IPS DF 6.9 (cell line): ENCODE results near the gene GLS.
"Not testable (repeated sequence)": the region's sequence is repeated elsewhere in the genome, so short reads cannot be mapped to it uniquely, and the experiment has no call there.

Experiments used
- DNase-seq: peaks from one replicate; pipeline ENCODE4 v3.0.0-alpha.2; 2013; ENCODE audit warnings: low read depth, low spot score
- H3K27ac ChIP-seq: one replicate; pipeline ENCODE4 v1.5.1; 2013; ENCODE audit warnings: low read length, control low read depth
- H3K27me3 ChIP-seq: 2 replicates; pipeline ENCODE4 v1.6.1; 2013; ENCODE audit warnings: mild to moderate bottlenecking, low read length; ENCODE audit not compliant: control insufficient read depth, insufficient read depth
- H3K36me3 ChIP-seq: 2 replicates; pipeline ENCODE4 v1.6.1; 2013; ENCODE audit warnings: low read length; ENCODE audit not compliant: control insufficient read depth, insufficient read depth
- H3K4me1 ChIP-seq: 2 replicates; pipeline ENCODE4 v1.6.1; 2013; ENCODE audit warnings: low read length; ENCODE audit not compliant: control insufficient read depth, insufficient read depth
- H3K4me3 ChIP-seq: 2 replicates; pipeline ENCODE4 v1.5.1; 2013; ENCODE audit warnings: mild to moderate bottlenecking, low read length
- H3K9me3 ChIP-seq: 2 replicates; pipeline ENCODE4 v1.6.1; 2013; ENCODE audit warnings: low read length, inconsistent platforms; ENCODE audit not compliant: control insufficient read depth, insufficient read depth
- WGBS: extraction: QIAGEN DNeasy Blood & Tissue Kit; methylation state at CpG from one replicate; pipeline ENCODE4 v1.1.7; 2013; ENCODE audit warnings: mixed read lengths, missing lambda C conversion rate; ENCODE audit not compliant: insufficient read length, insufficient coverage; 5-methylcytosine and 5-hydroxymethylcytosine counted together

Gene GLS

GRCh38 chr2:190948671-190949070 lies 68.0 kb downstream of the GLS start:
- WGBS, result no CpG with 5 or more reads among the region's 2 CpGs
- DNase-seq, result no peak
- Histone ChIP-seq H3K36me3 (no peaks in the 10 kb centered on the region), H3K27me3 (no peaks in the 10 kb centered on the region), H3K4me3 (no peak overlapping the region), H3K9me3 (no peaks in the 10 kb centered on the region), H3K27ac (no peak overlapping the region), H3K4me1 (no peaks in the 10 kb centered on the region)

- H3K4me1 ChIP-seq, result no peaks in the 10 kb centered on the region
- H3K27ac ChIP-seq, result no peak overlapping the region
- no CpG with 5 or more reads among the region's 3 CpGs for WGBS
- no peaks in the 10 kb centered on the region for H3K27me3 ChIP-seq
- no peak overlapping the region for H3K4me3 ChIP-seq
- H3K36me3 ChIP-seq, result no peaks in the 10 kb centered on the region
- H3K9me3 ChIP-seq, result no peaks in the 10 kb centered on the region
- DNase-seq, result no peak
These were observed 70.0 kb downstream of the GLS start for GRCh38 chr2:190950566-190950991.

GRCh38 chr2:190953257-190953656 lies 72.6 kb downstream of the GLS start:
- WGBS, result no CpG with 5 or more reads among the region's 4 CpGs
- no peaks in the 10 kb centered on the region for H3K27me3 ChIP-seq
- H3K9me3 ChIP-seq, result no peaks in the 10 kb centered on the region
- no peaks in the 10 kb centered on the region for H3K4me1 ChIP-seq
- DNase-seq, result no peak
- no peak overlapping the region for H3K4me3 ChIP-seq
- no peak overlapping the region for H3K27ac ChIP-seq
- H3K36me3 ChIP-seq, result no peaks in the 10 kb centered on the region

GRCh38 chr2:190959911-190960788 lies 79.5 kb downstream of the GLS start:
- no peak overlapping the region for H3K27ac ChIP-seq
- no peak for DNase-seq
- no peaks in the 10 kb centered on the region for H3K9me3 ChIP-seq
- no peaks in the 10 kb centered on the region for H3K4me1 ChIP-seq
- H3K27me3 ChIP-seq, result no peaks in the 10 kb centered on the region
- H3K4me3 ChIP-seq, result no peak overlapping the region
- H3K36me3 ChIP-seq, result no peaks in the 10 kb centered on the region
- WGBS, result 100% methylated on average over 1 of the region's 5 CpGs

GRCh38 chr2:190961117-190961516 lies 80.5 kb downstream of the GLS start:
- not testable (repeated sequence) for H3K36me3 ChIP-seq, H3K9me3 ChIP-seq, H3K4me1 ChIP-seq, H3K4me3 ChIP-seq, DNase-seq, H3K27me3 ChIP-seq, H3K27ac ChIP-seq
- WGBS, result no CpG with 5 or more reads among the region's 5 CpGs

GRCh38 chr2:190961918-190962487 lies 81.4 kb downstream of the GLS start:
- no peaks in the 10 kb centered on the region for H3K9me3 ChIP-seq
- no peak overlapping the region for H3K27ac ChIP-seq
- H3K4me3 ChIP-seq, result no peak overlapping the region
- H3K36me3 ChIP-seq, result no peaks in the 10 kb centered on the region
- no peak for DNase-seq
- H3K27me3 ChIP-seq, result no peaks in the 10 kb centered on the region
- no peaks in the 10 kb centered on the region for H3K4me1 ChIP-seq
- WGBS, result no CpG with 5 or more reads among the region's 2 CpGs

GRCh38 chr2:190963088-190963487 lies 82.5 kb downstream of the GLS start:
- no peaks in the 10 kb centered on the region for H3K9me3 ChIP-seq
- no peaks in the 10 kb centered on the region for H3K36me3 ChIP-seq
- no peaks in the 10 kb centered on the region for H3K4me1 ChIP-seq
- no peaks in the 10 kb centered on the region for H3K27me3 ChIP-seq
- H3K4me3 ChIP-seq, result no peak overlapping the region
- H3K27ac ChIP-seq, result no peak overlapping the region
- no CpG with 5 or more reads among the region's 2 CpGs for WGBS
- no peak for DNase-seq

GRCh38 chr2:190964170-190964795 lies 83.7 kb downstream of the GLS start:
- DNase-seq, result no peak
- H3K36me3 ChIP-seq, result no peaks in the 10 kb centered on the region
- WGBS, result no CpG with 5 or more reads among the region's 6 CpGs
- no peak overlapping the region for H3K27ac ChIP-seq
- H3K27me3 ChIP-seq, result no peaks in the 10 kb centered on the region
- no peaks in the 10 kb centered on the region for H3K4me1 ChIP-seq
- no peak overlapping the region for H3K4me3 ChIP-seq
- H3K9me3 ChIP-seq, result no peaks in the 10 kb centered on the region

- no peaks in the 10 kb centered on the region for H3K4me1 ChIP-seq
- H3K9me3 ChIP-seq, result no peaks in the 10 kb centered on the region
- WGBS, result no CpG with 5 or more reads among the region's 2 CpGs
- no peak overlapping the region for H3K4me3 ChIP-seq
- peaks cover 4% of the 10 kb centered on the region; the same call in 1 of the 2 replicates for H3K36me3 ChIP-seq
- no peaks in the 10 kb centered on the region for H3K27me3 ChIP-seq
- no peak overlapping the region for H3K27ac ChIP-seq
- no peak for DNase-seq
These were observed 85.1 kb downstream of the GLS start for GRCh38 chr2:190965580-190966222.

GRCh38 chr2:190968522-190968921 lies 87.9 kb downstream of the GLS start:
- peaks cover 7% of the 10 kb centered on the region; the same call in 1 of the 2 replicates for H3K36me3 ChIP-seq

More at GRCh38 chr2:190968522-190968921, 87.9 kb downstream of the GLS start:
- Histone ChIP-seq H3K27me3 (no peaks in the 10 kb centered on the region; the same call in 1 of the 2 replicates), H3K27ac (no peak overlapping the region), H3K4me3 (no peak overlapping the region), H3K4me1 (no peaks in the 10 kb centered on the region), H3K9me3 (no peaks in the 10 kb centered on the region)
- WGBS, result no CpG with 5 or more reads among the region's 2 CpGs
- no peak for DNase-seq
